SK-N-SH (cell line): ENCODE measurements around the gene MRPS12. TPM values are rescaled to one million over a fixed set of nuclear protein-coding genes. Genes with fewer than 3 reads are reported as not detected.

Experiments used
- CTCF ChIA-PET: fragments of 300-600, 350-600 bp; formaldehyde crosslinking; extraction: SDS; loops from one replicate; lab custom pipeline; 2021; lab: Yijun Ruan, JAX
- POLR2A ChIA-PET: fragments of 350-600 bp; sonication (Branson Sonifier 250); formaldehyde crosslinking; extraction: SDS; loops from one replicate; lab custom pipeline; 2020; ENCODE audit warnings: antibody characterized with exemption, inconsistent platforms; lab: Yijun Ruan, JAX
- DNase-seq: peaks from one replicate; pipeline ENCODE4 v3.0.0; 2012
- H2AFZ ChIP-seq: fragments of 200-600 bp; sonication (generic); 2 replicates; pipeline ENCODE4 v1.8.1; 2016; ENCODE audit warnings: antibody characterized with exemption, mild to moderate bottlenecking, low read depth
- H3F3A ChIP-seq: fragments of 200-600 bp; sonication (generic); replicated peaks from 2 replicates; pipeline ENCODE3; 2016; ENCODE audit warnings: antibody characterized with exemption, mild to moderate bottlenecking; ENCODE audit not compliant: insufficient read depth
- H3K27ac ChIP-seq, 2 experiments: fragments of 200-500 bp in 1 of 2; fragments of 200-600 bp in 1 of 2; sonication (Bioruptor generic) in 1 of 2; sonication (generic), shearing (Covaris generic) in 1 of 2; 2 replicates each; pipeline versions ENCODE4 v1.5.1 to v1.6.1; 2014 to 2016; ENCODE audit warnings: low read depth in 2 of 2, inconsistent platforms in 1 of 2, low read length in 1 of 2, mild to moderate bottlenecking in 1 of 2, mixed read lengths in 1 of 2
- H3K27me3 ChIP-seq: fragments of 200-600 bp; sonication (generic), shearing (Covaris generic); 2 replicates; pipeline ENCODE4 v1.6.1; 2016; ENCODE audit warnings: mixed run types; ENCODE audit not compliant: insufficient read depth
- H3K36me3 ChIP-seq, 2 experiments: fragments of 200-500 bp in 1 of 2; fragments of 200-600 bp in 1 of 2; sonication (Bioruptor generic) in 1 of 2; sonication (generic) in 1 of 2; replicated peaks in 1 of 2; 2 replicates each; pipeline versions ENCODE3 to v1.5.1; 2014 to 2016; ENCODE audit warnings: low read length in 1 of 2, mild to moderate bottlenecking in 1 of 2; ENCODE audit not compliant: insufficient read depth in 2 of 2, control insufficient read depth in 1 of 2
- H3K4me1 ChIP-seq, 2 experiments: fragments of 200-500 bp in 1 of 2; fragments of 200-600 bp in 1 of 2; sonication (Bioruptor generic) in 1 of 2; sonication (generic), shearing (Covaris generic) in 1 of 2; 2 replicates each; pipeline versions ENCODE4 v1.5.1 to v1.6.1; 2014 to 2016; ENCODE audit warnings: low read depth in 1 of 2, low read length in 1 of 2, mixed run types in 1 of 2; ENCODE audit not compliant: insufficient read depth in 2 of 2, control insufficient read depth in 1 of 2
- H3K4me2 ChIP-seq: fragments of 200-600 bp; sonication (generic), shearing (Covaris generic); 2 replicates; pipeline ENCODE4 v1.6.1; 2017; ENCODE audit warnings: mixed run types
- H3K4me3 ChIP-seq, 2 experiments: fragments of 200-500 bp in 1 of 2; fragments of 200-600 bp in 1 of 2; sonication (Bioruptor generic) in 1 of 2; sonication (generic), shearing (Covaris generic) in 1 of 2; 2 replicates each; pipeline versions ENCODE4 v1.5.1 to v1.8.1; 2014 to 2016; ENCODE audit warnings: low read depth in 2 of 2, inconsistent platforms in 1 of 2, low read length in 1 of 2, mild to moderate bottlenecking in 1 of 2, mixed read lengths in 1 of 2, moderate library complexity in 1 of 2
- H3K79me2 ChIP-seq: fragments of 200-600 bp; sonication (generic); 2 replicates; pipeline ENCODE4 v1.8.1; 2017; ENCODE audit warnings: mild to moderate bottlenecking; ENCODE audit not compliant: insufficient read depth
- H3K9ac ChIP-seq: fragments of 200-600 bp; sonication (generic); 2 replicates; pipeline ENCODE4 v1.6.1; 2017; ENCODE audit warnings: mixed run types
- H3K9me2 ChIP-seq: fragments of 200-600 bp; sonication (generic); 2 replicates; pipeline ENCODE4 v1.6.1; 2017; ENCODE audit warnings: mixed run types
- H3K9me3 ChIP-seq: fragments of 200-600 bp; sonication (generic); 2 replicates; pipeline ENCODE4 v1.6.1; 2017; ENCODE audit warnings: mixed run types, mild to moderate bottlenecking, moderate library complexity
- H4K20me1 ChIP-seq: fragments of 200-600 bp; sonication (generic); 2 replicates; pipeline ENCODE4 v1.6.1; 2017; ENCODE audit warnings: mild to moderate bottlenecking, mixed run types; ENCODE audit not compliant: insufficient read depth
- CHD2 ChIP-seq: fragments of 150-350 bp; IDR thresholded peaks from 2 replicates; pipeline ENCODE4 v1.6.1; 2018; ENCODE audit warnings: low read length; ENCODE audit not compliant: partially characterized antibody
- EP300 ChIP-seq, 2 experiments: IDR thresholded peaks; 2 replicates each; pipeline versions ENCODE4 v1.4.0 to v1.6.1; 2012; ENCODE audit warnings: borderline replicate concordance in 1 of 2, low read depth in 1 of 2, low read length in 1 of 2
- EZH2phosphoT487 ChIP-seq: fragments of 200-600 bp; sonication (generic); IDR thresholded peaks from 2 replicates; pipeline ENCODE4 v1.6.1; 2017; ENCODE audit warnings: low read depth, mixed run types, mild to moderate bottlenecking, antibody characterized with exemption, moderate library complexity, borderline replicate concordance
- FOSL2 ChIP-seq: IDR thresholded peaks from 2 replicates; pipeline ENCODE4 v1.4.0; 2012; ENCODE audit warnings: low read depth, mild to moderate bottlenecking, moderate library complexity, borderline replicate concordance
- MEF2A ChIP-seq: IDR thresholded peaks from 2 replicates; pipeline ENCODE4 v1.4.0; 2012; ENCODE audit warnings: low read depth, borderline replicate concordance
- MXI1 ChIP-seq: IDR thresholded peaks from 2 replicates; pipeline ENCODE4 v1.6.1; 2012; ENCODE audit warnings: mild to moderate bottlenecking, low read depth, low read length, improper control_type of control experiment
- RAD21 ChIP-seq: IDR thresholded peaks from 2 replicates; pipeline ENCODE4 v1.6.1; 2012; ENCODE audit warnings: mild to moderate bottlenecking, low read length
- RCOR1 ChIP-seq: fragments of 150-350 bp; IDR thresholded peaks from 2 replicates; pipeline ENCODE4 v1.6.1; 2017; ENCODE audit warnings: antibody characterized with exemption, low read length
- RFX5 ChIP-seq: IDR thresholded peaks from 2 replicates; pipeline ENCODE4 v1.6.1; 2012; ENCODE audit warnings: mild to moderate bottlenecking, improper control_type of control experiment, low read length
- RXRA ChIP-seq: IDR thresholded peaks from 2 replicates; pipeline ENCODE4 v1.4.0; 2012; ENCODE audit warnings: low read depth, mild to moderate bottlenecking, borderline replicate concordance
- TAF1 ChIP-seq: IDR thresholded peaks from 2 replicates; pipeline ENCODE4 v1.6.1; 2012; ENCODE audit warnings: low read depth, mild to moderate bottlenecking, low read length, moderate library complexity, borderline replicate concordance
- TEAD4 ChIP-seq: IDR thresholded peaks from 2 replicates; pipeline ENCODE4 v1.4.0; 2012; ENCODE audit warnings: mild to moderate bottlenecking, borderline replicate concordance; ENCODE audit not compliant: insufficient read depth
- WGBS: methylation state at CpG from one replicate; pipeline ENCODE4 v1.1.6; 2017; ENCODE audit warnings: low lambda C conversion rate; 5-methylcytosine and 5-hydroxymethylcytosine counted together
- polyA plus RNA-seq, 3 experiments: library from polyadenylated mRNA; depleted of rRNA; stranded (reverse); fragments of >200 nt; gene quantifications; 2 replicates each; pipeline ENCODE4 v1.2.3, GENCODE V29; 2012
- TF ChIP-seq, protein P1 (sequence below): IDR thresholded peaks from 2 replicates; pipeline ENCODE4 v1.4.0; 2012; ENCODE audit warnings: low read depth

MRPS12 gene
- polyA plus RNA-seq, 1 of the 3 experiments (the other 2 are of a cell fraction) = 59.6 TPM

DNA sequence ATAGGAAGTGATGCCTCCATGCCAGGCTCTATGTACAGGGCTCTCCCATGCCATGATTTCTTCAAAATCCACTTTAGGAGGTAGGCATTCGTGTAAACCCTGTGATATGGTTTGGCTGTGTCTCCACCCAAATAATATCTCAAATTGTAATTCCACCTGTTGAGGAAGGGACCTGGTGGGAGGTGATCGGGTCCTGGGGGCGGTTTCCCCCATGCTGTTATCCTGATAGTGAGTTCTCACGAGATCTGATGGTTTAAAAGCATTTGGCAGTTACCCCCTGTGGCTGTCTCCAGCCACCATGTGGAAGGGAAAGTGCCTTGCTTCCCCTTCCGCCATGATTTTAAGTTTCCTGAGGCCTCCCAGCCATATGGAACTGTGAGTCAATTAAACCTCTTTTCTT lies 8.3 kb upstream of the MRPS12 start:
- POLR2A ChIA-PET = no interaction called here
- 94% methylated on average over 5 of the region's 5 CpGs for WGBS
- TF ChIP-seq CHD2 (no peak), RAD21 (no peak), RXRA (no peak), MEF2A (no peak), EZH2phosphoT487 (no peak), TAF1 (no peak), MXI1 (no peak), RCOR1 (no peak), RFX5 (no peak)
- TF ChIP-seq, protein P1, sequence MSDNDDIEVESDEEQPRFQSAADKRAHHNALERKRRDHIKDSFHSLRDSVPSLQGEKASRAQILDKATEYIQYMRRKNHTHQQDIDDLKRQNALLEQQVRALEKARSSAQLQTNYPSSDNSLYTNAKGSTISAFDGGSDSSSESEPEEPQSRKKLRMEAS = no peak
- Histone ChIP-seq H2AFZ (no peak overlapping the region), H3K36me3 (peaks cover 4 to 17% of the 10 kb centered on the region in 2 experiments), H3K4me3 (no peak overlapping the region), H3K27me3 (no peaks in the 10 kb centered on the region), H3K79me2 (no peaks in the 10 kb centered on the region), H3F3A (no peaks in the 10 kb centered on the region), H3K9me2 (no peaks in the 10 kb centered on the region), H3K9me3 (no peaks in the 10 kb centered on the region), H3K4me2 (no peak overlapping the region), H3K4me1 (peaks cover 0 to 8% of the 10 kb centered on the region in 2 experiments; a peak in 1 of 4 replicates), H3K9ac (no peak overlapping the region), H3K27ac (no peak overlapping the region), H4K20me1 (no peaks in the 10 kb centered on the region)
- CTCF ChIA-PET = no interaction called here
- DNase-seq = no peak

GRCh38 chr19:38924388-38924787 lies 6.4 kb upstream of the MRPS12 start:
- Histone ChIP-seq H3K79me2 (peaks cover 18% of the 10 kb centered on the region; the same call in 1 of the 2 replicates), H3K27me3 (no peaks in the 10 kb centered on the region), H3F3A (peaks cover 3% of the 10 kb centered on the region), H3K27ac (no peak overlapping the region), H4K20me1 (no peaks in the 10 kb centered on the region), H3K9me3 (no peaks in the 10 kb centered on the region), H3K9ac (no peak overlapping the region), H3K4me3 (no peak overlapping the region), H3K36me3 (peaks cover 12 to 17% of the 10 kb centered on the region in 2 experiments), H2AFZ (no peak overlapping the region), H3K9me2 (no peaks in the 10 kb centered on the region), H3K4me2 (no peak overlapping the region), H3K4me1 (no peaks in the 10 kb centered on the region)
- ChIA-PET CTCF (no interaction called here), POLR2A (no interaction called here)
- no peak for DNase-seq
- WGBS = 88% methylated on average over 7 of the region's 7 CpGs
- TF ChIP-seq CHD2 (no peak), EP300 (IDR thresholded peaks at IDR 0.05; ENCODE audit: borderline replicate concordance in 1 of 2, low read depth in 1 of 2, low read length in 1 of 2) (no peak), TEAD4 (no peak), FOSL2 (no peak)
